ENCODE measurements around the gene MYO1B.

- TF ChIP-seq CTCF (conservative IDR thresholded peaks at IDR 0.05 in 1 of 2, IDR thresholded peaks at IDR 0.05 in 1 of 2; ENCODE audit: low read depth in 1 of 2, low read length in 2 of 2) (no peak), EZH2 (IDR thresholded peaks at IDR 0.05; ENCODE audit: low read length, missing control alignments) (no peak)
Measured at GRCh38 chr2:191349990-191350389, 104.8 kb downstream of the MYO1B start.

Data from fibroblast of lung (primary cell).